OCI-LY3 (cell line): ENCODE data around the gene GINS1.

Source experiments
- H2AFZ ChIP-seq: fragments of 200-600, 300-600 bp; shearing (Covaris generic); 2 replicates; pipeline ENCODE4 v1.6.0; 2014; ENCODE audit warnings: antibody characterized with exemption, low read depth, low read length
- H3K27ac ChIP-seq: fragments of 200-600, 300-600 bp; sonication (generic); 2 replicates; pipeline ENCODE4 v1.5.1; 2014; ENCODE audit warnings: mild to moderate bottlenecking, low read length, moderate library complexity, mixed read lengths
- H3K27me3 ChIP-seq: fragments of 200-600, 300-600 bp; sonication (generic); 2 replicates; pipeline ENCODE4 v1.6.1; 2014; ENCODE audit warnings: low read depth, low read length, mixed read lengths
- H3K36me3 ChIP-seq: fragments of 200-600, 300-600 bp; sonication (generic); replicated peaks from 2 replicates; pipeline ENCODE3; 2014; ENCODE audit warnings: low read depth, low read length, mixed read lengths
- H3K4me1 ChIP-seq: fragments of 300-600, 200-600 bp; sonication (generic); 2 replicates; pipeline ENCODE4 v1.6.1; 2014; ENCODE audit warnings: low read length, mixed read lengths
- H3K4me2 ChIP-seq: fragments of 200-600, 300-600 bp; sonication (generic); 2 replicates; pipeline ENCODE4 v1.6.1; 2014; ENCODE audit warnings: low read length, mixed read lengths
- H3K4me3 ChIP-seq: fragments of 300-600, 200-600 bp; sonication (generic); 2 replicates; pipeline ENCODE4 v1.5.1; 2014; ENCODE audit warnings: antibody characterized with exemption, mild to moderate bottlenecking, low read length, moderate library complexity
- H3K79me2 ChIP-seq: fragments of 300-600, 200-600 bp; shearing (Covaris generic); 2 replicates; pipeline ENCODE4 v1.6.1; 2014; ENCODE audit warnings: mild to moderate bottlenecking, low read length, mixed read lengths
- H3K9ac ChIP-seq: fragments of 300-600, 200-600 bp; shearing (Covaris generic); 2 replicates; pipeline ENCODE4 v1.6.0; 2014; ENCODE audit warnings: mild to moderate bottlenecking, low read length, moderate library complexity
- H3K9me3 ChIP-seq: fragments of 200-600, 300-600 bp; shearing (Covaris generic); 2 replicates; pipeline ENCODE4 v1.6.1; 2014; ENCODE audit warnings: low read length, mixed read lengths; ENCODE audit not compliant: insufficient read depth
- H4K20me1 ChIP-seq: fragments of 200-600, 300-600 bp; sonication (generic); 2 replicates; pipeline ENCODE4 v1.6.1; 2016; ENCODE audit warnings: low read length, mixed read lengths; ENCODE audit not compliant: insufficient read depth
- CTCF ChIP-seq: fragments of 200-600, 300-600 bp; sonication (generic); IDR thresholded peaks from 2 replicates; pipeline ENCODE4 v1.5.1; 2014; ENCODE audit warnings: antibody characterized with exemption, low read length, low read depth
- EZH2phosphoT487 ChIP-seq: fragments of 200-600 bp; shearing (Covaris generic); IDR thresholded peaks from 2 replicates; pipeline ENCODE4 v1.6.1; 2018; ENCODE audit warnings: antibody characterized with exemption, mixed run types, low read depth

Gene GINS1

GRCh38 chr20:25407311-25408169 lies at the start of gene GINS1:
Gene GINS1, plus strand, starts transcription at chr20:25407673. Its CDS starts 148 bp downstream, at chr20:25407821.
- peaks cover 21% of the 10 kb centered on the region for H3K9me3 ChIP-seq
- H3K9ac ChIP-seq = peak within 1 kb of the TSS; percentile 94
- TF ChIP-seq EZH2phosphoT487 = no peak
- H3K36me3 ChIP-seq = peaks cover 12% of the 10 kb centered on the region
- H3K79me2 ChIP-seq = peaks cover 50% of the 10 kb centered on the region
- no peaks in the 10 kb centered on the region for H3K27me3 ChIP-seq
- H3K4me3 ChIP-seq = peak within 1 kb of the TSS; percentile 96
- H3K4me1 ChIP-seq = peaks cover 10% of the 10 kb centered on the region
- H3K27ac ChIP-seq = peak within 1 kb of the TSS; percentile 60
- 0 out of 2 replicates have a peak, but pooled peaks cover 4% of the 10 kb centered on the region for H4K20me1 ChIP-seq
- H3K4me2 ChIP-seq = peak within 1 kb of the TSS; percentile 90
- peak within 1 kb of the TSS; percentile 93 for H2AFZ ChIP-seq

GRCh38 chr20:25360631-25361286 lies 46.7 kb upstream of the GINS1 start:
- Histone ChIP-seq H3K27ac (no peak overlapping the region), H3K4me2 (no peak overlapping the region), H3K9me3 (no peaks in the 10 kb centered on the region), H3K4me1 (no peaks in the 10 kb centered on the region), H2AFZ (no peak overlapping the region), H4K20me1 (peaks cover 17% of the 10 kb centered on the region), H3K79me2 (peaks cover 29% of the 10 kb centered on the region), H3K4me3 (no peak overlapping the region), H3K9ac (no peak overlapping the region), H3K36me3 (peaks cover 7% of the 10 kb centered on the region), H3K27me3 (no peaks in the 10 kb centered on the region)
- TF ChIP-seq CTCF (no peak), EZH2phosphoT487 (no peak)

- Histone ChIP-seq H3K27ac (no peak overlapping the region), H3K4me3 (no peak overlapping the region), H3K4me2 (no peak overlapping the region), H3K79me2 (peaks cover 27% of the 10 kb centered on the region), H4K20me1 (peaks cover 13% of the 10 kb centered on the region; the same call in 1 of the 2 replicates), H3K27me3 (no peaks in the 10 kb centered on the region), H3K9ac (no peak overlapping the region), H3K9me3 (no peaks in the 10 kb centered on the region), H2AFZ (no peak overlapping the region), H3K4me1 (no peaks in the 10 kb centered on the region), H3K36me3 (peaks cover 4% of the 10 kb centered on the region)
- TF ChIP-seq EZH2phosphoT487 (no peak), CTCF (no peak)
Observed at GRCh38 chr20:25361287-25361683, 46.2 kb upstream of the GINS1 start.

GRCh38 chr20:25364180-25364788 lies 43.2 kb upstream of the GINS1 start:
- Histone ChIP-seq H3K9ac (no peak overlapping the region), H4K20me1 (peaks cover 8% of the 10 kb centered on the region; the same call in 1 of the 2 replicates), H3K4me3 (no peak overlapping the region), H3K79me2 (peaks cover 17% of the 10 kb centered on the region), H3K4me1 (no peaks in the 10 kb centered on the region), H3K4me2 (no peak overlapping the region), H3K27me3 (no peaks in the 10 kb centered on the region), H2AFZ (no peak overlapping the region), H3K36me3 (peaks cover 4% of the 10 kb centered on the region), H3K9me3 (no peaks in the 10 kb centered on the region), H3K27ac (no peak overlapping the region)
- TF ChIP-seq EZH2phosphoT487 = no peak
- TF ChIP-seq CTCF = no peak
